SKM-1 (cell line): ENCODE data around the gene RNF157.

Experiments used
- DNase-seq: peaks from one replicate; lab custom pipeline; 2025; ENCODE audit not compliant: unreplicated experiment; lab: John Stamatoyannopoulos, UW

Gene RNF157

GRCh38 chr17:76131051-76131691 is 109.1 kb downstream of the RNF157 start:
- DNase-seq, result no peak

GRCh38 chr17:76130473-76130872 is 109.8 kb downstream of the RNF157 start:
- DNase-seq, result no peak

- no peak for DNase-seq
These were observed 114.4 kb downstream of the RNF157 start for GRCh38 chr17:76125922-76126321.

- no peak for DNase-seq
These were observed 115.0 kb downstream of the RNF157 start for GRCh38 chr17:76125391-76125675.

- DNase-seq, result no peak
These were observed 115.5 kb downstream of the RNF157 start for GRCh38 chr17:76124582-76125390.

GRCh38 chr17:76123749-76124581 is 116.3 kb downstream of the RNF157 start:
- no peak for DNase-seq

- no peak for DNase-seq
These were observed 117.1 kb downstream of the RNF157 start for GRCh38 chr17:76123191-76123499.

- DNase-seq, result no peak
These were observed 117.7 kb downstream of the RNF157 start for GRCh38 chr17:76122431-76123190.

GRCh38 chr17:76121932-76122430 is 118.3 kb downstream of the RNF157 start:
- DNase-seq, result no peak

- no peak for DNase-seq
These were observed 119.7 kb downstream of the RNF157 start for GRCh38 chr17:76120658-76121008.

GRCh38 chr17:76119409-76120371 is 120.6 kb downstream of the RNF157 start:
- DNase-seq, result no peak

- no peak for DNase-seq
These were observed 125.0 kb downstream of the RNF157 start for GRCh38 chr17:76115138-76115754.

GRCh38 chr17:76111956-76112355 is 128.3 kb downstream of the RNF157 start:
- no peak for DNase-seq

GRCh38 chr17:76107509-76107908 is 132.8 kb downstream of the RNF157 start:
- DNase-seq, result no peak

GRCh38 chr17:76106703-76107102 is 133.6 kb downstream of the RNF157 start:
- DNase-seq, result no peak

GRCh38 chr17:76104896-76105231 is 135.4 kb downstream of the RNF157 start:
- no peak for DNase-seq

GRCh38 chr17:76104140-76104895 is 136.0 kb downstream of the RNF157 start:
- DNase-seq, result no peak

- peak; percentile 88 for DNase-seq
These were observed 136.8 kb downstream of the RNF157 start, which contains the start of gene EXOC7 for GRCh38 chr17:76103274-76104139. Gene EXOC7, minus strand, starts transcription at chr17:76103787. Its CDS starts 95 bp downstream, at chr17:76103692.
